Activated CD4-positive, alpha-beta T cell treated with anti-CD3 and anti-CD28 coated beads for 36 hours (primary cell): ENCODE data around the gene AQP1. TPM values are rescaled to one million over a fixed set of nuclear protein-coding genes. Genes with fewer than 3 reads are reported as not detected.

Source experiments
- ATAC-seq: fragments of 200-7000 bp; cut with Tn5 transposase; one replicate; pipeline ENCODE4 v1.10.0; 2021; ENCODE audit warnings: mild to moderate bottlenecking, moderate library complexity
- CTCF ChIA-PET: fragments of 350-600 bp; sonication (Branson Sonifier 250); formaldehyde crosslinking; loops from one replicate; lab custom pipeline; 2021; ENCODE audit warnings: antibody characterized with exemption; lab: Charles Lee
- POLR2A ChIA-PET: fragments of 350-600 bp; sonication (Branson Sonifier 250); formaldehyde crosslinking; loops from one replicate; lab custom pipeline; 2021; ENCODE audit warnings: antibody characterized with exemption, inconsistent platforms; lab: Charles Lee
- DNase-seq: peaks from one replicate; pipeline ENCODE4 v3.0.0-alpha.2; 2020
- H3K27ac Mint-ChIP-seq: one replicate; pipeline ENCODE4 v1.8.0; 2021; ENCODE audit warnings: mixed read lengths
- H3K27me3 Mint-ChIP-seq: one replicate; pipeline ENCODE4 v1.8.0; 2021; ENCODE audit warnings: mixed read lengths
- H3K36me3 Mint-ChIP-seq: one replicate; pipeline ENCODE4 v1.8.0; 2021; ENCODE audit warnings: low read depth, mixed read lengths
- H3K4me1 Mint-ChIP-seq: one replicate; pipeline ENCODE4 v1.8.0; 2021; ENCODE audit warnings: mixed read lengths
- H3K4me3 Mint-ChIP-seq: one replicate; pipeline ENCODE4 v1.8.0; 2021; ENCODE audit warnings: mild to moderate bottlenecking, moderate library complexity, mixed read lengths
- H3K9me3 Mint-ChIP-seq: one replicate; pipeline ENCODE4 v1.8.0; 2021; ENCODE audit warnings: low read depth, mixed read lengths
- intact Hi-C, 2 experiments: fragments of 100-400 bp; cut with DNase I in 1 of 2; cut with micrococcal nuclease in 1 of 2; formaldehyde crosslinking; loops; one replicate each; pipeline versions ENCODE4 v1.14.2 to v1.15.1; 2022 to 2024; cut with DNase I, micrococcal nuclease
- total RNA-seq, 2 experiments: library from RNA; stranded (reverse); gene quantifications; one replicate each; pipeline ENCODE4 v1.2.3, GENCODE V29; 2021

The AQP1 gene
- total RNA-seq, result under 1 TPM; 0.16 to 0.25 TPM

- no peak within 1 kb of the TSS for H3K27ac Mint-ChIP-seq
- H3K36me3 Mint-ChIP-seq, result no peaks in the 10 kb centered on the region
- H3K4me3 Mint-ChIP-seq, result no peak within 1 kb of the TSS
- no peaks in the 10 kb centered on the region for H3K9me3 Mint-ChIP-seq
- intact Hi-C loops, result no loop called here
- no peaks in the 10 kb centered on the region for H3K4me1 Mint-ChIP-seq
- ChIA-PET POLR2A (interaction anchor here (0.6 kb wide), 1 partner anchor 13 kb away, joined by 5 read pairs; no protein-coding TSS in a partner anchor), CTCF (no interaction called here)
- ATAC-seq (no peak), DNase-seq (no peak)
- H3K27me3 Mint-ChIP-seq, result no peaks in the 10 kb centered on the region
Observed at GRCh38 chr7:30911561-30911969, at the start of gene AQP1. Gene AQP1 (plus strand): TSS chr7:30911853. CDS start chr7:30911910, 57 bp downstream.

GRCh38 chr7:30862995-30863705, 48.5 kb upstream of the AQP1 start:
- intact Hi-C loops, result no loop called here
- DNase-seq (no peak), ATAC-seq (no peak)
- ChIA-PET CTCF (interaction anchor here (0.6 kb wide), 1 partner anchor 181 kb away, joined by 3 read pairs; no protein-coding TSS in a partner anchor), POLR2A (no interaction called here)
- Mint-ChIP-seq H3K27ac (no peak overlapping the region), H3K4me3 (no peak overlapping the region), H3K4me1 (no peaks in the 10 kb centered on the region), H3K36me3 (no peaks in the 10 kb centered on the region), H3K27me3 (no peaks in the 10 kb centered on the region), H3K9me3 (no peaks in the 10 kb centered on the region)

GRCh38 chr7:30863706-30864035, 48.0 kb upstream of the AQP1 start:
- no peaks in the 10 kb centered on the region for H3K36me3 Mint-ChIP-seq
- H3K27ac Mint-ChIP-seq, result no peak overlapping the region
- CTCF ChIA-PET, result no interaction called here
- H3K4me1 Mint-ChIP-seq, result no peaks in the 10 kb centered on the region
- ATAC-seq (no peak), DNase-seq (no peak)
- no peaks in the 10 kb centered on the region for H3K27me3 Mint-ChIP-seq
- no peaks in the 10 kb centered on the region for H3K9me3 Mint-ChIP-seq
- intact Hi-C loops, result no loop called here
- POLR2A ChIA-PET, result no interaction called here
- no peak overlapping the region for H3K4me3 Mint-ChIP-seq

GRCh38 chr7:30864101-30864500, 47.6 kb upstream of the AQP1 start:
- no peaks in the 10 kb centered on the region for H3K4me1 Mint-ChIP-seq
- H3K27ac Mint-ChIP-seq, result no peak overlapping the region
- ChIA-PET POLR2A (no interaction called here), CTCF (no interaction called here)
- ATAC-seq, result no peak
- no peak overlapping the region for H3K4me3 Mint-ChIP-seq
- intact Hi-C loops, result no loop called here
- DNase-seq, result no peak
- H3K36me3 Mint-ChIP-seq, result no peaks in the 10 kb centered on the region
- H3K27me3 Mint-ChIP-seq, result no peaks in the 10 kb centered on the region
- no peaks in the 10 kb centered on the region for H3K9me3 Mint-ChIP-seq

GRCh38 chr7:30865076-30865475, 46.6 kb upstream of the AQP1 start:
- Mint-ChIP-seq H3K9me3 (no peaks in the 10 kb centered on the region), H3K36me3 (no peaks in the 10 kb centered on the region), H3K4me3 (no peak overlapping the region), H3K4me1 (no peaks in the 10 kb centered on the region), H3K27me3 (no peaks in the 10 kb centered on the region), H3K27ac (no peak overlapping the region)
- ChIA-PET CTCF (interaction anchor here (1.2 kb wide), 1 partner anchor 7 kb away, joined by 3 read pairs; no protein-coding TSS in a partner anchor), POLR2A (interaction anchor here (1.2 kb wide), 1 partner anchor 11 kb away, joined by 3 read pairs; no protein-coding TSS in a partner anchor)
- DNase-seq (no peak), ATAC-seq (no peak)
- intact Hi-C loops, result no loop called here

GRCh38 chr7:30865821-30866220, 45.8 kb upstream of the AQP1 start:
- ChIA-PET POLR2A (interaction anchor here (1.2 kb wide), 1 partner anchor 12 kb away, joined by 3 read pairs; no protein-coding TSS in a partner anchor), CTCF (interaction anchor here (1.2 kb wide), 1 partner anchor 8 kb away, joined by 3 read pairs; no protein-coding TSS in a partner anchor)
- Mint-ChIP-seq H3K4me3 (no peak overlapping the region), H3K27ac (no peak overlapping the region), H3K36me3 (no peaks in the 10 kb centered on the region), H3K4me1 (no peaks in the 10 kb centered on the region), H3K27me3 (no peaks in the 10 kb centered on the region), H3K9me3 (no peaks in the 10 kb centered on the region)
- intact Hi-C loops, result no loop called here
- DNase-seq (no peak), ATAC-seq (no peak)

- intact Hi-C loops, result no loop called here
- Mint-ChIP-seq H3K4me1 (no peaks in the 10 kb centered on the region), H3K36me3 (no peaks in the 10 kb centered on the region), H3K27me3 (no peaks in the 10 kb centered on the region), H3K27ac (no peak overlapping the region), H3K4me3 (no peak overlapping the region), H3K9me3 (no peaks in the 10 kb centered on the region)
- ChIA-PET CTCF (no interaction called here), POLR2A (no interaction called here)
- ATAC-seq (no peak), DNase-seq (no peak)
Observed at GRCh38 chr7:30866939-30867338, 44.7 kb upstream of the AQP1 start.

GRCh38 chr7:30867483-30867882, 44.2 kb upstream of the AQP1 start:
- no peaks in the 10 kb centered on the region for H3K9me3 Mint-ChIP-seq
- no peaks in the 10 kb centered on the region for H3K27me3 Mint-ChIP-seq
- POLR2A ChIA-PET, result no interaction called here
- no peak for DNase-seq
- CTCF ChIA-PET, result no interaction called here
- no peak overlapping the region for H3K4me3 Mint-ChIP-seq
- no peak overlapping the region for H3K27ac Mint-ChIP-seq
- H3K4me1 Mint-ChIP-seq, result no peaks in the 10 kb centered on the region
- ATAC-seq, result no peak
- no peaks in the 10 kb centered on the region for H3K36me3 Mint-ChIP-seq
- intact Hi-C loops, result no loop called here

GRCh38 chr7:30869794-30870611, 41.6 kb upstream of the AQP1 start:
- POLR2A ChIA-PET, result no interaction called here
- Mint-ChIP-seq H3K27ac (no peak overlapping the region), H3K9me3 (no peaks in the 10 kb centered on the region), H3K36me3 (no peaks in the 10 kb centered on the region), H3K4me1 (no peaks in the 10 kb centered on the region), H3K27me3 (no peaks in the 10 kb centered on the region), H3K4me3 (no peak overlapping the region)
- intact Hi-C loops, result no loop called here
- DNase-seq (no peak), ATAC-seq (no peak)
- CTCF ChIA-PET, result no interaction called here

GRCh38 chr7:30870821-30871518, 40.7 kb upstream of the AQP1 start:
- ATAC-seq, result no peak
- Mint-ChIP-seq H3K27me3 (no peaks in the 10 kb centered on the region), H3K36me3 (no peaks in the 10 kb centered on the region), H3K4me3 (no peak overlapping the region), H3K9me3 (no peaks in the 10 kb centered on the region), H3K27ac (no peak overlapping the region), H3K4me1 (no peaks in the 10 kb centered on the region)
- POLR2A ChIA-PET, result no interaction called here
- DNase-seq, result no peak
- CTCF ChIA-PET, result no interaction called here
- intact Hi-C loops, result no loop called here

- Mint-ChIP-seq H3K27me3 (no peaks in the 10 kb centered on the region), H3K27ac (no peak overlapping the region), H3K4me3 (no peak overlapping the region), H3K9me3 (no peaks in the 10 kb centered on the region), H3K36me3 (no peaks in the 10 kb centered on the region), H3K4me1 (no peaks in the 10 kb centered on the region)
- intact Hi-C loops, result no loop called here
- no peak for DNase-seq
- ATAC-seq, result no peak
- ChIA-PET CTCF (no interaction called here), POLR2A (no interaction called here)
Observed at GRCh38 chr7:30871655-30872054, 40.0 kb upstream of the AQP1 start.
